Fibroblast of skin of right biceps (primary cell): Measurements from ENCODE around the gene MC4R.
A peak's percentile ranks its signal among the peaks of the same experiment; 100 is the strongest.

ENCODE experiments used
- DNase-seq: peaks from one replicate; pipeline ENCODE4 v3.0.0-alpha.2; 2013

Gene MC4R

DNA sequence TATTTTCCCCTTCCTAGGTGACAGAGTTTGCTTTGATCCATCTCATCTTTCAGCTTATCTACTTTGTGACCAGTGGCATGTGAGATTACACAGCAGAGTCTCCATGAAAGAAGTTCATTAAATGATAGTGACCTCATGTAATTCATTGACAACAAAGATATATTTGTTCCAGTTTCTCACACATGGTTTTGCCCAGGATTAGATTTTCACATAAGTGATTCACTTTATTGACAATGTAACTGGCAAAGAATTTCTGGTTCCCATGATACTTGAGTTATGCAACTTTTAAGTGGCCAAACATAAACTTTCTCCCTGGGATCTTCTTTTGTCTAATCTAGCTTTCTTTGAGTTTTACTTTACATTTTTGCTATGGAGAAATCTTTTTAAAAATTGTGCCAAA, 50.0 kb downstream of the MC4R start:
- DNase-seq = peak; percentile 6
